Mucosa of descending colon (tissue), 3 donors: ENCODE measurements around the gene SUGP1. TPM values are rescaled to one million over a fixed set of nuclear protein-coding genes. Genes with fewer than 3 reads are reported as not detected.

Experiments used
- ATAC-seq: fragments of 200-7000 bp; cut with Tn5 transposase; one replicate; pipeline ENCODE4 v1.9.1; 2020; ENCODE audit warnings: mild to moderate bottlenecking, moderate library complexity
- DNase-seq, 3 donors: peaks; one replicate each; pipeline ENCODE4 v3.0.0-alpha.2; 2020
- H3K36me3 ChIP-seq: fragments of 200-600 bp; one replicate; pipeline ENCODE4 v1.8.0; 2021; ENCODE audit warnings: low read depth, mild to moderate bottlenecking
- H3K4me1 ChIP-seq: fragments of 200-600 bp; one replicate; pipeline ENCODE4 v1.8.0; 2021; ENCODE audit warnings: low read depth, mild to moderate bottlenecking
- H3K4me3 ChIP-seq: fragments of 200-600 bp; one replicate; pipeline ENCODE4 v1.8.0; 2021; ENCODE audit warnings: mild to moderate bottlenecking
- H3K9me3 ChIP-seq: fragments of 200-600 bp; one replicate; pipeline ENCODE4 v1.8.0; 2021; ENCODE audit warnings: mild to moderate bottlenecking
- CTCF ChIP-seq: fragments of 200-600 bp; IDR thresholded peaks from one replicate; pipeline ENCODE4 v1.8.0; 2022; ENCODE audit warnings: antibody characterized with exemption, mild to moderate bottlenecking
- intact Hi-C, 2 donors: fragments of 100-400 bp; cut with DNase I in 1 of 2; cut with micrococcal nuclease in 1 of 2; formaldehyde crosslinking; loops; one replicate each; pipeline versions ENCODE4 v1.11.0 to v1.11.1; 2022; cut with DNase I, micrococcal nuclease
- total RNA-seq, 3 donors: library from RNA; stranded (reverse); fragmentation: NEBNext Ultra II Directional in 2 of 3; extraction: Animal tissue kit (Norgen Biotek cat#: 25700) in 2 of 3; gene quantifications; one replicate each; pipeline versions ENCODE4 v1.2.1 to v1.2.4, GENCODE V29; 2021 to 2023
- donor health status: DM: no; HTN: no; CAD: no; lungs with moderate emphysema.
- donor health status: DM: no; HTN: no; CAD: no.
- donor health status: DM: no; HTN: yes; CAD: no.

The SUGP1 gene
- total RNA-seq, 3 donors from 2014 or later = 41.0 to 46.7 (median 45.9) TPM

- H3K36me3 ChIP-seq = peaks cover 10% of the 10 kb centered on the region
- intact Hi-C loops = no loop called here
- no peaks in the 10 kb centered on the region for H3K4me1 ChIP-seq
- no peak overlapping the region for H3K4me3 ChIP-seq
- no peak for DNase-seq
- no peak for ATAC-seq
- TF ChIP-seq CTCF = no peak
- no peaks in the 10 kb centered on the region for H3K9me3 ChIP-seq
These were observed 25.7 kb upstream of the SUGP1 start for GRCh38 chr19:19345970-19346369.

GRCh38 chr19:19345232-19345631 is 24.9 kb upstream of the SUGP1 start:
- H3K4me1 ChIP-seq = no peaks in the 10 kb centered on the region
- TF ChIP-seq CTCF = no peak
- no peak overlapping the region for H3K4me3 ChIP-seq
- DNase-seq = no peak
- H3K36me3 ChIP-seq = peaks cover 10% of the 10 kb centered on the region
- no peaks in the 10 kb centered on the region for H3K9me3 ChIP-seq
- intact Hi-C loops = no loop called here
- no peak for ATAC-seq

- Histone ChIP-seq H3K36me3 (peaks cover 12% of the 10 kb centered on the region), H3K4me3 (no peak overlapping the region), H3K9me3 (no peaks in the 10 kb centered on the region), H3K4me1 (no peaks in the 10 kb centered on the region)
- intact Hi-C loops = no loop called here
- ATAC-seq (no peak), DNase-seq (no peak)
- TF ChIP-seq CTCF = no peak
These were observed 23.5 kb upstream of the SUGP1 start for GRCh38 chr19:19343762-19344161.

- H3K9me3 ChIP-seq = no peaks in the 10 kb centered on the region
- no peaks in the 10 kb centered on the region for H3K4me1 ChIP-seq
- intact Hi-C loops = no loop called here
- no peak overlapping the region for H3K4me3 ChIP-seq
- peaks cover 13% of the 10 kb centered on the region for H3K36me3 ChIP-seq
- no peak for TF ChIP-seq CTCF
- ATAC-seq = no peak
- DNase-seq = no peak
These were observed 22.7 kb upstream of the SUGP1 start for GRCh38 chr19:19343016-19343362.

- no peaks in the 10 kb centered on the region for H3K4me1 ChIP-seq
- peaks cover 13% of the 10 kb centered on the region for H3K36me3 ChIP-seq
- no peak overlapping the region for H3K4me3 ChIP-seq
- H3K9me3 ChIP-seq = no peaks in the 10 kb centered on the region
- intact Hi-C loops = no loop called here
- DNase-seq (peak in 2 of 3 donors; percentile 73 to 79), ATAC-seq (peak; percentile 91)
- peak; percentile 64 for TF ChIP-seq CTCF
These were observed 22.0 kb upstream of the SUGP1 start for GRCh38 chr19:19342086-19343015.
